Measurements from ENCODE around the gene MORN2. TPM values are rescaled to one million over a fixed set of nuclear protein-coding genes. Genes with fewer than 3 reads are reported as not detected.
A peak's percentile ranks its signal among the peaks of the same experiment; 100 is the strongest.

Gene MORN2
- total and polyA plus RNA-seq, 2 of the 13 experiments (the other 11 are each of a cell fraction or from before 2014, with no cell fraction given): 7.0 to 28.0 TPM

DNA sequence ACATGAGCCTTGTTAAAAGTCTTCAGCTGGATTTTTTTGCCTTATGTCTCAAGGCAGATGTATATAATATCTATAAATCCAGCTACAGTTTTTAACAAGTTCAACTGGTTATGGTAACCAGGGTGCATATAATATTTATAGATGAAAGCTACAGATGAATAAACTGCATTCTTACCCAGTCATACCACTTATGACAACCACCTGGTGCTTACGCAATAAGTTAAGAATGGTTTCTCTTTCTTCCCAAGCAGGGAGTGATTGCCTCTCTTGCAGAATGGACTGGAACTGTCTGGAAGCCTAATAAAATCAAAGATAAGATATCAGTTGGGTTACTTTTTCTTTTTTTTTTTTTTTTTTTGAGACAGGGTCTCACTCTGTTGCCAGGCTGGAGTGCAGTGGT, 19.6 kb upstream of the MORN2 start:
- ChIA-PET CTCF (ENCODE audit: low intra/inter-chr PET ratio, low total read pairs) (no interaction called here), POLR2A (interaction anchor here (1.0 kb wide), 1 partner anchor 105 kb away, joined by 5 read pairs; the partner anchor contains the start of gene SRSF7)
- Histone ChIP-seq H3K4me2 (ENCODE audit: low read depth, low read length) (no peak overlapping the region), H3K9me3 (ENCODE audit: low read length) (no peaks in the 10 kb centered on the region), H3K36me3 (replicated peaks in 1 of 2; ENCODE audit: control insufficient read depth in 1 of 2, insufficient read depth in 2 of 2, low read length in 2 of 2) (peaks cover 12 to 57% of the 10 kb centered on the region in 2 experiments), H3K79me2 (ENCODE audit: insufficient read depth, low read length) (no peaks in the 10 kb centered on the region), H3K27ac (ENCODE audit: extremely low read length, insufficient read depth, low read length) (no peak overlapping the region), H3K4me1 (ENCODE audit: insufficient read depth, low read length) (no peaks in the 10 kb centered on the region), H3K27me3 (ENCODE audit: control insufficient read depth in 1 of 2, insufficient read depth in 2 of 2, low read length in 2 of 2) (no peaks in the 10 kb centered on the region), H4K20me1 (ENCODE audit: insufficient read depth, low read length) (no peaks in the 10 kb centered on the region), H3K9ac (ENCODE audit: insufficient read depth, low read depth, low read length) (no peak overlapping the region), H3K4me3 (replicated peaks in 1 of 3; ENCODE audit: insufficient read depth in 1 of 3, low read depth in 2 of 3, low read length in 3 of 3) (no peak overlapping the region), H2AFZ (ENCODE audit: low read length) (no peak overlapping the region)
- TF ChIP-seq, protein P1, sequence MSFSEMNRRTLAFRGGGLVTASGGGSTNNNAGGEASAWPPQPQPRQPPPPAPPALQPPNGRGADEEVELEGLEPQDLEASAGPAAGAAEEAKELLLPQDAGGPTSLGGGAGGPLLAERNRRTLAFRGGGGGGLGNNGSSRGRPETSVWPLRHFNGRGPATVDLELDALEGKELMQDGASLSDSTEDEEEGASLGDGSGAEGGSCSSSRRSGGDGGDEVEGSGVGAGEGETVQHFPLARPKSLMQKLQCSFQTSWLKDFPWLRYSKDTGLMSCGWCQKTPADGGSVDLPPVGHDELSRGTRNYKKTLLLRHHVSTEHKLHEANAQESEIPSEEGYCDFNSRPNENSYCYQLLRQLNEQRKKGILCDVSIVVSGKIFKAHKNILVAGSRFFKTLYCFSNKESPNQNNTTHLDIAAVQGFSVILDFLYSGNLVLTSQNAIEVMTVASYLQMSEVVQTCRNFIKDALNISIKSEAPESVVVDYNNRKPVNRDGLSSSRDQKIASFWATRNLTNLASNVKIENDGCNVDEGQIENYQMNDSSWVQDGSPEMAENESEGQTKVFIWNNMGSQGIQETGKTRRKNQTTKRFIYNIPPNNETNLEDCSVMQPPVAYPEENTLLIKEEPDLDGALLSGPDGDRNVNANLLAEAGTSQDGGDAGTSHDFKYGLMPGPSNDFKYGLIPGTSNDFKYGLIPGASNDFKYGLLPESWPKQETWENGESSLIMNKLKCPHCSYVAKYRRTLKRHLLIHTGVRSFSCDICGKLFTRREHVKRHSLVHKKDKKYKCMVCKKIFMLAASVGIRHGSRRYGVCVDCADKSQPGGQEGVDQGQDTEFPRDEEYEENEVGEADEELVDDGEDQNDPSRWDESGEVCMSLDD (CRISPR knock-in tag; IDR thresholded peaks at IDR 0.05; ENCODE audit: borderline replicate concordance): no peak
- TF ChIP-seq NFRKB (IDR thresholded peaks at IDR 0.05): no peak
- TF ChIP-seq IKZF4 (CRISPR knock-in tag; IDR thresholded peaks at IDR 0.05; ENCODE audit: borderline replicate concordance, low read depth, not compliant biosample characterization): no peak
- no peak for TF ChIP-seq CHCHD3 (CRISPR knock-in tag; IDR thresholded peaks at IDR 0.05)
- no peak for TF ChIP-seq ZNF607 (CRISPR knock-in tag; IDR thresholded peaks at IDR 0.05; ENCODE audit: borderline replicate concordance)
- no peak for TF ChIP-seq ZKSCAN8 (CRISPR knock-in tag; IDR thresholded peaks at IDR 0.05; ENCODE audit: borderline replicate concordance)
- TF ChIP-seq, protein P2, sequence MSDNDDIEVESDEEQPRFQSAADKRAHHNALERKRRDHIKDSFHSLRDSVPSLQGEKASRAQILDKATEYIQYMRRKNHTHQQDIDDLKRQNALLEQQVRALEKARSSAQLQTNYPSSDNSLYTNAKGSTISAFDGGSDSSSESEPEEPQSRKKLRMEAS (IDR thresholded peaks at IDR 0.05): no peak
- TF ChIP-seq GATA4 (IDR thresholded peaks at IDR 0.05; ENCODE audit: borderline replicate concordance, low read depth): no peak
- no peak for TF ChIP-seq ZNF83 (CRISPR knock-in tag; IDR thresholded peaks at IDR 0.05; ENCODE audit: borderline replicate concordance)
- peak; percentile 90 for TF ChIP-seq CEBPB (IDR thresholded peaks at IDR 0.05; ENCODE audit: borderline replicate concordance, low read depth, low read length)
- no peak for TF ChIP-seq ZNF883 (CRISPR knock-in tag; IDR thresholded peaks at IDR 0.05; ENCODE audit: not compliant biosample characterization)
- peak; percentile 62 for TF ChIP-seq CEBPG (CRISPR knock-in tag; IDR thresholded peaks at IDR 0.05)
- no peak for TF ChIP-seq SKI (IDR thresholded peaks at IDR 0.05; ENCODE audit: partially characterized antibody)
- TF ChIP-seq NFIC (IDR thresholded peaks at IDR 0.05; ENCODE audit: low read length): no peak
- TF ChIP-seq HHEX (CRISPR knock-in tag; IDR thresholded peaks at IDR 0.05): no peak
- no peak for TF ChIP-seq MTF1 (CRISPR knock-in tag; IDR thresholded peaks at IDR 0.05)
- WGBS (ENCODE audit: low lambda C conversion rate): 100% methylated on average over 1 of the region's 1 CpG
- FAIRE-seq (no peak), ATAC-seq (no peak), DNase-seq (ENCODE audit: low spot score) (no peak)
- intact Hi-C loops (cut with micrococcal nuclease; ENCODE audit: unreplicated experiment): no loop called here
- no TSS peak for BruUV-seq (replicated peaks)
- in situ Hi-C loops (cut with HindIII; ENCODE audit: extremely low pct_ligation_motif_present, low pct_unique_long_range_greater_than_20kb): no loop called here
